Activated naive CD4-positive, alpha-beta T cell treated with Interleukin-2 at 50 U/mL for 16 hours (primary cell): ENCODE measurements around the gene SZRD1.

Experiments used
- DNase-seq: peaks from one replicate; pipeline ENCODE4 v3.0.0-alpha.2; 2020

The SZRD1 gene

GRCh38 chr1:16397120-16397519 lies 30.1 kb downstream of the SZRD1 start:
- no peak for DNase-seq

DNA sequence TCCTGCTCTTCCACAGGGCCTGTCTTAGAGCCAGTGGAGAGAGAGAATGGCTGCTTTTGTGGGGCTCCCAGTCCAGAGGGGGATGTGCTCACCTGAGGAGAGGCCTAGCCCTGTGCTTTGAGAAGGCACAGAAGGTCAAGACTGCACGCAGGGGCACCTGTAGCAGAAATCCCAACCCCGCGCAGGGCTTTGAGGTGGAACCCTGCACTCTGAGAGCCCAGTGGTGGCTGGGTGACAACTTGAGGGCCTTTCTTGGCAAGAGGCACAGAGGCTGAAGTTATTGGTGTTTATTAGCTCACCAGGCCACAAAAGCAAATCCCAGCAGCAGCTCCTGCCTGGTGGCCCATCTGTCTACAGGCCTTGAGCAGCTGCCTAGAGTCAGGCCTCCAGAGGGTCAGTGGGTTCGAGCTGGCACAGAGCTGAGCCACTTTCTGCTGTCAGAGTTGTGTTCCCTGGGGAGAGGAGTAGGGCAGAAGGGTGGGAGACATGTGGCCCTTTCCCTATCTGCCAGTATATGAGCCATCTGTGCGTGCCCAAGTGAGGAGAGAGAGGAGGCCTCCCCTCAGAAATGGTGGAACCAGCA lies 31.4 kb downstream of the SZRD1 start:
- DNase-seq, result no peak

GRCh38 chr1:16402742-16403141 lies 35.7 kb downstream of the SZRD1 start:
- DNase-seq, result no peak

DNA sequence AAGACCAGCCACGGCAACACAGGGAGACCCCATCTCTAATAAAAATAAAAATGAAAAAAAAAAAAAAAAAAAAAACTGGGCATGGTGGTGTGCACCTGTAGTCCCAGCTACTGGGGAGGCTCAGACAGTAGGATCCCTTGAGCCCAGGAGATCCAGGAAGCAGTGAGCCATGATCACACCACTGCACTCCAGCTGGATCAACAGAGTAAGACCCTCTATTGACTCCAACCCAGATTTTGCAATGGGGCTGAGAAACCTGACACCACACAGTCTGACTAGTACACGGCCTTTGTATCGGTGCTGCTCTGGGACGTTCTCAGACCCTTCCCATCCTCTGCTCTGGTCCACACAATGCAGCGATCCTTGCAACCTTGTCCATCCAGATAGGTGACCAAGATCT lies 38.4 kb downstream of the SZRD1 start:
- DNase-seq, result no peak

GRCh38 chr1:16406868-16407267 lies 39.8 kb downstream of the SZRD1 start:
- no peak for DNase-seq

- DNase-seq, result no peak
These were observed 42.6 kb downstream of the SZRD1 start for GRCh38 chr1:16409536-16410152.

DNA sequence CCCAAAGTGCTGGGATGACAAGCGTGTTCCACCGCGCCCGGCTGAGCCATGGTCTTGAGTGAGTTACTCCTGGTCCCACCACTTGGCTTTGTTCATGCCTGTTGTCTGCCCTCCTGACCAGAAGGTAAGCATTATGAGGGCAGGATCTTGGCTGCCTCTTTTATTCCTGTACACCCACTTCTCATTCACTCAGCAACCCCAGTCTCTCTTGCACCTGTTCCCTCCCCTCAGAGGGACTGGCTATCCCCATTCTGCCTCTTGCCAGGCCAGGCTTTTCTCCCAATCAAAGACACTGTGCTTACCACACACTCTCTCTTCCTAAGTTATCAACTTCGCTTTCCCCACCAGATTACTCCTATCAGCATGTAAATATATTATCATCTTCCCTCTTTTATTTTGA lies 43.8 kb downstream of the SZRD1 start:
- no peak for DNase-seq

DNA sequence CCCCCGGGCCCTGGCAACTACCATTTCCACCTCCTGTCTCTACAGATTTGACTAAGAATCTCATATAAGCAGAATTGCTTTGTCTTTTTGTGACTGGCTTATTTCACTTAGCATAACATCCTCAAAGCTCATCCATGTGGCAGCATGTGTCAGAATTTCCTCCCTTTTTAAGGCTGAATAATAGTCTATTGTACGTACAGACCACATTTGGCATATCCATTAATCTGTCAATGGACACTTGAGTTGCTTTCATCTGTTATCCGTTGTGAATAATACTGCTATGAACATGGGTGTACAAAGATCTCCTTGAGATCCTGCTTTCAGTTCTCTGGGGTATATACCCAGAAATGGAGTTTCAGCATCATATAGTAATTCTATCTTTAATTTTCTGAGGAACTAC lies 46.1 kb downstream of the SZRD1 start:
- no peak for DNase-seq

- no peak for DNase-seq
These were observed 51.9 kb downstream of the SZRD1 start for GRCh38 chr1:16418823-16419425.

DNA sequence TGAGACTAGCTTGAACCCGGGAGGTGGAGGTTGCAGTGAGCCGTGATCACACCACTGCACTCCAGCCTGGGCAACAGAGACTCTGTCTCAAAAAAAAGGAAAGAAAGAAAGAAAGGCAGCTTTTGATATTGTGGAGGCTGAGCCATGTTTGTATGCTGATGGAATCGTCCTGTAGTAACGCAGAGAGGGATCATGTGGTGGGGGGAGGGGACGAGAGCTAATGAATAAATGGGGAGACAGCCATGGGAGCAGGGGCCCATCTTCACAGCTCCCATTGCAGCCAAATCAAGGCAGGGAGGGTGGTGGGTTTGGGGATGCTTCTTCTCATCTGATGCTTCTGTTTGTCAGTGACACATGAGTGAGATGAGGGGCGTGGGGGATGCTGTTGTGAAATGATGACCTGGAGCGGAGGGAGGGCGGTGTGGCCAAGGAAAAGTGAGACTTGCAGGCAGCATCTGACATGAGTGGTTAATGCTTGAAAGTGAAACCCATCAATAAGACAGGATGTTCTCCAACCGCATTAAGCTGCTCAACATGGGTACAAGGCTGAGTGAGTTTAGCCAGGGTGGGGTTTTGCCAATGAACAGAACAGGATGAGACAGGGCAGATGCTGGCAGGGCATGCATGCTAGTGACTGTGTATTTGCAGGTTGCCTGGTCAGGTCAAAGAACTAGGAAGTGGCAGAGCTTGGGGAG lies 53.5 kb downstream of the SZRD1 start:
- peak; percentile 73 for DNase-seq

DNA sequence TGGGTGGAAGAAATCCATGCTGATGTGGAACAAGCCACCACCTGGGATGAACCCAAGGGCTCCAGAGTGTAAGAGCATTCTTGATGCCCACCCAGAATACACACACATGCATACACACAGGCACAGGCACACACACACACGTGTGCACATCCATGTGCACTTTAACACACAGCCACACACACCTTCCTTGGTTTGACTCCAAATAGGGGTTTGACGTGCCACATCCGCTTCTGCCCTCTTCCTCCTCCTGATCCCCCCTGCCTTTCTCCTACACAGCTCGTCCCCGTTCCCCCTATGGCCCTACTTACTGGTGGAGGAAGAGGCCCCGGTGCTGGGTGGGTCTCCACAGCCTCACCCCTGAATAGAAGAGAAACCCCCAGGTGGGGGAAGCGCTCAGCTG lies 54.2 kb downstream of the SZRD1 start:
- DNase-seq, result no peak

GRCh38 chr1:16422041-16422440 lies 55.0 kb downstream of the SZRD1 start:
- DNase-seq, result no peak

- no peak for DNase-seq
These were observed 58.3 kb downstream of the SZRD1 start for GRCh38 chr1:16425125-16426025.

DNA sequence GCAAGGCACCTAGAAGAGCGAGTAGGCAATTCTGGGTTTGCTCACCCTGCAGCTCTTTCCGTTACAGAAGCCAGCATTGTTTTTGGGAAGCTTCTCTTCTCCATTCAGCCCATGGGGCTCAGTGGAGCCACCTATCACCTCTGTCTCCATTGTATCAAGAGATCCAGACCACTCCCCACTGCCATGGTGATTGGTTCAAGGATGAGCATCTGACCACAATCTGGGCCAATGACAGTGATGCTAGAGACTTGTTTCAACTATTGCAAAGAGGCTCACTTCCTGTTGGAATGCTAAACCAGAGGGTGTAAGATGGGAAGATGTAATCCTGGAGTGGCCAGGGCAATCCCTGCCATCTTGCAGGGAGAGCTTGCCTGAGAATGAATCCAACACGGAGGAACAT lies 63.6 kb downstream of the SZRD1 start:
- no peak for DNase-seq

DNA sequence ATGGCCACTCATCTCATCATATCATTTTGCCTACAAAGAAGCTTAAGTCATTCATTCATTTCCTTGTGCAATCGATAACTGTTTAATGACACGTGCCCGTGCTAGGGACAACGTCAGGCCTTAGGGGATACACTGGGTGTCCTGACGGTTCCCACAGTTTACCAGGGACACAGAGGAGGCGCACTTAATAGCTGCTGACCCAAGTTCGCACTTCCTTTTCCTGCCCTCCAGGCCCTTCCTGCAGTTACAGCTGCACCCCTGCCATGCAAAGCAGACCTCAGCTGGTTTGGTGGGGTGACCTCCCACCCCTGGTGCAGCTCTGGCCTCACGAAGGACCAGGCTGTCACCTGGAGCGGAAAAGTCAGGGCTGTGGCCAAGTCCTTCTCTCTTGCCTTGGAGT lies 66.0 kb downstream of the SZRD1 start:
- no peak for DNase-seq

DNA sequence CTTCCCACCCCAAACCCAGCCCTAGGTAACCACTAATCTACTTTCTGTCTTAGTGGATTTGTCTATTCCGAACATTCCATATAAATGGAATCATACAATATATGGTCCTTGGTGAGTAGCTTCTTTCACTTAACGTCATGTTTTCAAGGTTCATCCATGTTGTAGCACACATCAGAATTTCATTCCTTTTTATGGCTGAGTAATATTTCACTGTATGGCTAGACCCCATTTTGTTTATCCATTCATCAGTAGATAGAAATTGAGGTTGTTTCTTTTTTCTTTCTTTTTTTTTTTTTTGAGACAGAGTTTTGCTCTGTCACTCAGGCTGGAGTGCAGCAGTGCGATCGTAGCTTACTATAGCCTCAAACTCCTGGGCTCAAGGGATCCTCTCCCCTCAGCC lies 67.0 kb downstream of the SZRD1 start:
- DNase-seq, result no peak

DNA sequence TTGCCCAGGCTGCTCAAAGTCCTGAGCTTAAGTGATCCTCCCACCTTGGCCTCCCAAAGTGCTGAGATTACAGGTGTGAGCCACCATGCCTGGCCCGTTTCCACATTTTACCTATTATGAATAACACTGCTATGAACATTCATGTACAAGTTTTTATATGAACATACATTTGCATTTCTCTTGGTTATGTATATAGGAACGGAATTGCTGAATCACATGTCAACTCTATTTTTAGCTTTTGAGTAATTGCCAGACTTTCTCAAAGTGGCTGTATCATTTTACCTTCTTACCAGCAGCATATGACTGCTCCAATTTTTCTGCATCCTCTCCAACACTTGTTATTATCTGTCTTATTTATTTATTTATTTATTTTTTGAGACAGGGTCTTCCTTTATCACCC lies 67.5 kb downstream of the SZRD1 start:
- DNase-seq, result no peak

DNA sequence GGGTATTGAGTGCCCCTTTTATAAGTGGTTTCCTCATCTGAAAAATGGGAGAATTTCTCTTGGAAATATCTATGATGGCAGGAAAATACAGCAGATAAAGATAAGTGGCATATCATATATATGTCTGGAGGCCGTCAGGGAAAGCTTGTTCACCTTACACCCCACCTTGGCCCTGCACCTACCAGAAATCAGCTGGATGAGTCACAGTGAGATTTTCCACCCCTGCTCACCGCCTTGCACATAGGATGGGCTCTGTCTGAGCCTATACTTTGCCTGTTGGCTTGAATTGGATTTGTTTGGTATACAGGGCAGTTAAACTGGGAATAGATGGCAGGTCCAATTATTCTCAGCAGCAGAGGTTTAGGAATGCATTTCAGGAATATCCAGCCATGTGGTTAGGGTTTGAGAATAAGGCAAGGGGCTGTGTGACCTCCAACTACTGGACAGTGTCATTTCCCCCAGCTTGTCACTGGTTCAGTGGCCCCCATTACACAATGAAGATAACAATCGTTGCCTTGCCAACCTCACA lies 70.0 kb downstream of the SZRD1 start, which contains the start of gene SPATA21:
TSS of gene SPATA21 (minus strand) at position 479 of the 529 bp plus-strand sequence. CDS start 6,053 bp downstream, outside the sequence.
- DNase-seq, result no peak

DNA sequence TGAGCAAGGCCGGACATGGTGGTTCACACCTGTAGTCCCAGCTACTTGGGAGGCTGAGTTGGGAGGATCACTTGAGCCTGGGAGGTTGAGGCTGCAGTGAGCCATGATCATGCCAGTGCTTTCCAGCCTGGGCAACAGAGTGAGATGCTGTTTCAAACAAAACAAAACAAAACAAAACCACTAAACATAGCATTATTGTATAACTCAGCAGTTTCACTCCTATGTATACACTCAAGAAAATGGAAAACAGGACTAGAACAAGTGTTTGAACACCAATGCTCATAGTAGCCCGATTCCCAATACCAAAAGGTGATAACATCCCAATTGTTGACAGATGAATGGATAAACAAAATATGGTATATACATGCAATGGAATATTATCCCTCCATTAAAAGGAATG lies 71.5 kb downstream of the SZRD1 start:
- no peak for DNase-seq

- no peak for DNase-seq
These were observed 71.9 kb downstream of the SZRD1 start for GRCh38 chr1:16438924-16439323.

DNA sequence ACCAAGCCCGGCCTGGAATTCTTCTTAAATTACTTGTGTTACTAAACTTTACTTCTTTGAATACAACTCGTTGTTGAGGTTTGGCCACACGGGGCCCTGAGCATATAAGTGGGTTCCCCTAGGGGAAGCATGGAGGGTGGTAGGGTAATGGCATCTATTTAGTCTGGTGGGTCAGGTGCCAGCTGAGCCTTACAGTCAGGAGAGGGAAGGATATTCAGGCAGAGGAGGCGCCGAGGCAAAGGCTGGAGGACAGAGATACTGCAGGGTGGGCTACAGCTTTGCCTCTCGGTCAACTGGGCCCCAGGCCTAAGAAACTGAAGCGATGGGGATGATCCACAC lies 73.1 kb downstream of the SZRD1 start:
- DNase-seq, result no peak

- DNase-seq, result peak; percentile 95
These were observed 73.6 kb downstream of the SZRD1 start, which contains the start of gene NECAP2 for GRCh38 chr1:16440470-16441281. TSS of gene NECAP2 (plus strand) at chr1:16440724. CDS start at chr1:16440762, 38 bp downstream.
